HepG2 (cell line): ENCODE results near the gene IST1. TPM values are rescaled to one million over a fixed set of nuclear protein-coding genes. Genes with fewer than 3 reads are reported as not detected.

Experiments
- ARID2 ChIP-seq: sonication (generic); formaldehyde crosslinking; IDR thresholded peaks from 2 replicates; pipeline ENCODE4 v1.8.1; 2022; ENCODE audit warnings: mild to moderate bottlenecking, missing genetic modification reagents, borderline replicate concordance
- ATF7 ChIP-seq, 2 experiments: fragments of 450-650 bp in 1 of 2; sonication (generic) in 1 of 2; formaldehyde crosslinking in 1 of 2; IDR thresholded peaks; 2 replicates each; pipeline versions ENCODE4 v1.4.0 to v1.6.1; 2016 to 2020; ENCODE audit warnings: antibody characterized with exemption in 1 of 2, mild to moderate bottlenecking in 1 of 2, missing genetic modification reagents in 1 of 2
- BCL3 ChIP-seq: sonication (generic); formaldehyde crosslinking; IDR thresholded peaks from 2 replicates; pipeline ENCODE4 v1.5.1; 2020; ENCODE audit warnings: mild to moderate bottlenecking, missing genetic modification reagents, moderate library complexity
- CENPX ChIP-seq: sonication (generic); formaldehyde crosslinking; IDR thresholded peaks from 2 replicates; pipeline ENCODE4 v1.9.0; 2021; ENCODE audit warnings: mild to moderate bottlenecking, missing genetic modification reagents, moderate library complexity
- HES4 ChIP-seq: sonication (generic); formaldehyde crosslinking; IDR thresholded peaks from 2 replicates; pipeline ENCODE4 v1.9.0; 2021; ENCODE audit warnings: mild to moderate bottlenecking, missing genetic modification reagents, borderline replicate concordance
- HIVEP1 ChIP-seq: sonication (generic); formaldehyde crosslinking; IDR thresholded peaks from 2 replicates; pipeline ENCODE4 v1.4.0; 2020; ENCODE audit warnings: mild to moderate bottlenecking, missing genetic modification reagents
- NR2C2 ChIP-seq: sonication (generic); formaldehyde crosslinking; IDR thresholded peaks from 2 replicates; pipeline ENCODE4 v1.4.0; 2020; ENCODE audit warnings: missing genetic modification reagents, mild to moderate bottlenecking, moderate library complexity, borderline replicate concordance
- PHF20 ChIP-seq: sonication (generic); formaldehyde crosslinking; IDR thresholded peaks from 2 replicates; pipeline ENCODE4 v1.5.0; 2020; ENCODE audit warnings: mild to moderate bottlenecking, missing genetic modification reagents
- SIN3A ChIP-seq: IDR thresholded peaks from 2 replicates; pipeline ENCODE4 v1.6.1; 2011; ENCODE audit warnings: low read depth, mild to moderate bottlenecking, control low read depth, low read length, borderline replicate concordance
- SMYD3 ChIP-seq: sonication (generic); formaldehyde crosslinking; IDR thresholded peaks from 2 replicates; pipeline ENCODE4 v1.8.1; 2023; ENCODE audit warnings: mild to moderate bottlenecking, missing genetic modification reagents
- TOE1 ChIP-seq: sonication (generic); formaldehyde crosslinking; IDR thresholded peaks from 2 replicates; pipeline ENCODE4 v1.4.0; 2020; ENCODE audit warnings: mild to moderate bottlenecking, missing genetic modification reagents
- ZNF407 ChIP-seq: sonication (generic); formaldehyde crosslinking; IDR thresholded peaks from one replicate; pipeline ENCODE4 v1.5.1; 2020; ENCODE audit warnings: mild to moderate bottlenecking, missing genetic modification reagents; ENCODE audit errors: not compliant biosample characterization
- ZNF563 ChIP-seq: sonication (generic); formaldehyde crosslinking; IDR thresholded peaks from 2 replicates; pipeline ENCODE4 v1.8.0; 2022; ENCODE audit warnings: mild to moderate bottlenecking, moderate library complexity, missing genetic modification reagents
- ZSCAN30 ChIP-seq: sonication (generic); formaldehyde crosslinking; IDR thresholded peaks from 2 replicates; pipeline ENCODE4 v1.5.0; 2020; ENCODE audit warnings: mild to moderate bottlenecking, missing genetic modification reagents
- ZSCAN9 ChIP-seq: IDR thresholded peaks from 2 replicates; pipeline ENCODE4 v1.6.1; 2016; ENCODE audit warnings: borderline replicate concordance
- polyA plus RNA-seq, 8 experiments: library from polyadenylated mRNA; depleted of rRNA in 3 of 8; stranded (reverse) in 7 of 8; unstranded in 1 of 8; fragments of >200 nt; fragmentation: Illumina TruSeq in 4 of 8; extraction: Trizol in 4 of 8; gene quantifications; 2 replicates each; pipeline versions ENCODE4 v1.2.1 to v1.2.3, GENCODE V29; 2011 to 2016; ENCODE audit warnings: low read depth in 4 of 8, missing spikeins in 1 of 8, mixed read lengths in 1 of 8; ENCODE audit not compliant: insufficient read depth in 1 of 8
- total RNA-seq, 5 experiments: library from RNA; depleted of rRNA; stranded (reverse); fragments of >200 nt; fragmentation: Illumina TruSeq; extraction: Trizol; gene quantifications; 2 replicates each; pipeline ENCODE4 v1.2.3, GENCODE V29; 2016; ENCODE audit warnings: low read depth in 1 of 5
- TF ChIP-seq, protein P1 (sequence below): sonication (generic); formaldehyde crosslinking; IDR thresholded peaks from 2 replicates; pipeline ENCODE4 v1.4.0; 2020; ENCODE audit warnings: mild to moderate bottlenecking, missing genetic modification reagents
- TF ChIP-seq, protein P2 (sequence below): sonication (generic); formaldehyde crosslinking; IDR thresholded peaks from 2 replicates; pipeline ENCODE4 v1.4.0; 2020; ENCODE audit warnings: missing genetic modification reagents

The IST1 gene
- total and polyA plus RNA-seq, 2 of the 13 experiments (the other 11 are each of a cell fraction or from before 2014, with no cell fraction given), result 346 to 415 TPM

GRCh38 chr16:71895679-71896365, 491 bp downstream of the IST1 start (continued):
- no peak for TF ChIP-seq HIVEP1 (CRISPR knock-in tag)
- peak; percentile 76 for TF ChIP-seq ZNF407
- no peak for TF ChIP-seq TOE1 (CRISPR knock-in tag)
- TF ChIP-seq HES4 (CRISPR knock-in tag), result peak; percentile 3; the same call in 1 of the 2 replicates
- no peak for TF ChIP-seq SIN3A
- peak; percentile 33; the same call in 1 of the 2 replicates for TF ChIP-seq PHF20 (CRISPR knock-in tag)
- no peak for TF ChIP-seq CENPX (CRISPR knock-in tag)
- no peak; the same call in 1 of the 2 replicates for TF ChIP-seq NR2C2
- TF ChIP-seq, protein P1, sequence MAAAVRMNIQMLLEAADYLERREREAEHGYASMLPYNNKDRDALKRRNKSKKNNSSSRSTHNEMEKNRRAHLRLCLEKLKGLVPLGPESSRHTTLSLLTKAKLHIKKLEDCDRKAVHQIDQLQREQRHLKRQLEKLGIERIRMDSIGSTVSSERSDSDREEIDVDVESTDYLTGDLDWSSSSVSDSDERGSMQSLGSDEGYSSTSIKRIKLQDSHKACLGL (CRISPR knock-in tag), result no peak
- no peak for TF ChIP-seq SMYD3 (CRISPR knock-in tag)
- TF ChIP-seq ZSCAN30 (CRISPR knock-in tag), result peak; percentile 11; the same call in 1 of the 2 replicates
- no peak for TF ChIP-seq ZSCAN9
- 0 out of 2 replicates have a peak, but pooled peaks have one; percentile 51 for TF ChIP-seq ARID2
- TF ChIP-seq ATF7 (IDR thresholded peaks at IDR 0.05), result no peak
- TF ChIP-seq ATF7 (CRISPR knock-in tag; IDR thresholded peaks at IDR 0.05), result 0 out of 2 replicates have a peak, but pooled peaks have one; percentile 6
- TF ChIP-seq, protein P2, sequence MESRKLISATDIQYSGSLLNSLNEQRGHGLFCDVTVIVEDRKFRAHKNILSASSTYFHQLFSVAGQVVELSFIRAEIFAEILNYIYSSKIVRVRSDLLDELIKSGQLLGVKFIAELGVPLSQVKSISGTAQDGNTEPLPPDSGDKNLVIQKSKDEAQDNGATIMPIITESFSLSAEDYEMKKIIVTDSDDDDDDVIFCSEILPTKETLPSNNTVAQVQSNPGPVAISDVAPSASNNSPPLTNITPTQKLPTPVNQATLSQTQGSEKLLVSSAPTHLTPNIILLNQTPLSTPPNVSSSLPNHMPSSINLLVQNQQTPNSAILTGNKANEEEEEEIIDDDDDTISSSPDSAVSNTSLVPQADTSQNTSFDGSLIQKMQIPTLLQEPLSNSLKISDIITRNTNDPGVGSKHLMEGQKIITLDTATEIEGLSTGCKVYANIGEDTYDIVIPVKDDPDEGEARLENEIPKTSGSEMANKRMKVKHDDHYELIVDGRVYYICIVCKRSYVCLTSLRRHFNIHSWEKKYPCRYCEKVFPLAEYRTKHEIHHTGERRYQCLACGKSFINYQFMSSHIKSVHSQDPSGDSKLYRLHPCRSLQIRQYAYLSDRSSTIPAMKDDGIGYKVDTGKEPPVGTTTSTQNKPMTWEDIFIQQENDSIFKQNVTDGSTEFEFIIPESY (CRISPR knock-in tag), result no peak
- TF ChIP-seq BCL3 (CRISPR knock-in tag), result no peak; the same call in 1 of the 2 replicates
- peak; percentile 22; the same call in 1 of the 2 replicates for TF ChIP-seq ZNF563 (CRISPR knock-in tag)
